ENCODE measurements around the gene TMEM163. TPM values are rescaled to one million over a fixed set of nuclear protein-coding genes. Genes with fewer than 3 reads are reported as not detected.

TMEM163 gene
- total RNA-seq (under 1 TPM; 0.16 to 0.80 (median 0.35) TPM), polyA plus RNA-seq (1 to 10 TPM in 1 of 2 donors, under 1 TPM in 1; 0.88 to 1.7 TPM)
- long read RNA-seq, donor 1 = 0 reads
- long read RNA-seq, donor 2, partial matches to known transcripts = 0 of 1 reads
- long read RNA-seq, donor 2, other reads (novel, unspliced or antisense) = 1 of 1 reads
- long read RNA-seq, donor 3, partial matches to known transcripts = 0 of 1 reads
- long read RNA-seq, donor 3, other reads (novel, unspliced or antisense) = 1 of 1 reads

DNA sequence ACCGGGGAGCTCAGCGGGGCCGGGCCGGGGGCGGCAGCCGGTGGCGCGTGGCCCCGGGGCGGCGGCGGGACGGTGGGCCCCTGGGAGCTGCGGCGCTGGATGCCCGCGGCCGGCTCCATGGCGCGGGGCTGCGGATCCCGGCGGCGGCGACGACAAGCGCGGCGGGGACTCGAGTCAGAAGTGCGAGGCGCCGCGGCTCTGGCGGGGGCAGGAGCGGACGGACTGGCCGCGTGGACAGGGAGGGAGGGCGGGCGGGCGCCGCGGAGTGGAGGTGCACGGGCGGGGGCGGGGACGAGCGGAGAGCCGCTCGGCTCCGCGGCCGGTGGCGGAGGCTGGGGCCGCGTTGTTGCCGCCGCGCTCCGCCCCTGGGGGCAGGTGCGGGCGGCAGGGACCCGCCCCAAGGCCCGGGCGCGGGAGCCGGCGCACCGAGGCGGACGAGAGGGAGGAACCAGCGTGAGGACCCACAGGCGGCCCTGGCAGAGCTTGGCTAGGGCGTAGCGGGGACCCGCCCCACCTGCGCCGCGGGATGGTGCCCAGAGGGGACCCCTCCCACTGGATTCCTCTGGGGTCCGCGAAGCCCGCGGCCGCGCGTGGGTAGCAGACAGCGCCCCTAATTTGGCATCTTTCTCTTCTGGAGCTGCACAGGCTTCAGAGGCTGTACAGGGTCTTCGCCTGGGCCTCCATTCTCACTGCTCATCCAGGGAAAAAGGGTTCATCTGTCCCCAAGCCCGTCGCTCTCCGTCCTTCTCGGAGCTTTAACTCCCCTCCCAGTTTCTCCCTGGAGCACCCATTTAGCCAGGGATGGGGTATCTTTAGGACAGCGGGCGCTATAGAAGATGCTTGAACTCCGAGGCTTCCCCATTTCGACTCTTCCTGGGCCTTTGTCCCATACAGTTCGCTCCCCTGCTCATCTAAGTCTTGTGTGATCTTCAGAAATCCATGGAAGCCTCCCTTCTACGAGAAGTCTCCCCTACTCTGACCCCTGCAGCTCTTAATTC, at the start of gene TMEM163:
TMEM163 (minus strand) TSS at position 184 of the 998 bp plus-strand sequence.
- peak within 1 kb of the TSS in 3 of 10 donors; percentile 15 to 52 (median 35) for H3K27ac ChIP-seq
- intact Hi-C loops (cut with DNase I) = loop anchor here in 1 of 10 donors (5.0 kb wide), 1 partner anchor 382 kb away; no protein-coding TSS in a partner anchor

DNA sequence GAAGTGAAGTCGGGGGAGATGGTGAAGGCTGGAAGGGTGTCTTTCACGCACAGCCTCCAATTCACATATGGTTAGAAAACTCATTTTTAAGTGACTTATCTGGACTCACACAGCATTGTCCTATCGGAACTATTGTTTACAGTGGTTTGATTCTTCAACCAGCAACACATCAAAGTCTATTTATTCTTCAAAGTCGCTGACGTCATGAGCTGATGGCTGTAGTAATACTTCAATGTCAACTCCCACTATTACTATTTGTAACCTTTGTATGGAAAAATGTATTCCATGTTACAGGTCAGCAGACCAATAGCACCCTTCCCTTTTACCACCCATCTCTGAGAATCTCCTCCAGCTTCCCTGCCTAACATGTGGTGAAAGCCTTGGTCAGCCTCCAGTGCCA, 47.8 kb upstream of the TMEM163 start:
- TF ChIP-seq, protein P1, sequence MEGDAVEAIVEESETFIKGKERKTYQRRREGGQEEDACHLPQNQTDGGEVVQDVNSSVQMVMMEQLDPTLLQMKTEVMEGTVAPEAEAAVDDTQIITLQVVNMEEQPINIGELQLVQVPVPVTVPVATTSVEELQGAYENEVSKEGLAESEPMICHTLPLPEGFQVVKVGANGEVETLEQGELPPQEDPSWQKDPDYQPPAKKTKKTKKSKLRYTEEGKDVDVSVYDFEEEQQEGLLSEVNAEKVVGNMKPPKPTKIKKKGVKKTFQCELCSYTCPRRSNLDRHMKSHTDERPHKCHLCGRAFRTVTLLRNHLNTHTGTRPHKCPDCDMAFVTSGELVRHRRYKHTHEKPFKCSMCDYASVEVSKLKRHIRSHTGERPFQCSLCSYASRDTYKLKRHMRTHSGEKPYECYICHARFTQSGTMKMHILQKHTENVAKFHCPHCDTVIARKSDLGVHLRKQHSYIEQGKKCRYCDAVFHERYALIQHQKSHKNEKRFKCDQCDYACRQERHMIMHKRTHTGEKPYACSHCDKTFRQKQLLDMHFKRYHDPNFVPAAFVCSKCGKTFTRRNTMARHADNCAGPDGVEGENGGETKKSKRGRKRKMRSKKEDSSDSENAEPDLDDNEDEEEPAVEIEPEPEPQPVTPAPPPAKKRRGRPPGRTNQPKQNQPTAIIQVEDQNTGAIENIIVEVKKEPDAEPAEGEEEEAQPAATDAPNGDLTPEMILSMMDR (IDR thresholded peaks at IDR 0.05) = no peak
- DNase-seq (no peak), ATAC-seq (no peak)
- H3K4me1 ChIP-seq = no peaks in the 10 kb centered on the region
- WGBS, 2 donors = 92 to 94% methylated on average over 5 of the region's 5 CpGs
- H3K27me3 ChIP-seq = peaks cover 0 to under 1% (median 0%) of the 10 kb centered on the region in 7 donors
- intact Hi-C loops (cut with DNase I) = no loop called here
- no peaks in the 10 kb centered on the region for H3K36me3 ChIP-seq
- no peak overlapping the region for H3K4me3 ChIP-seq
- H3K9me3 ChIP-seq = no peaks in the 10 kb centered on the region
- no peak overlapping the region for H3K27ac ChIP-seq

More for the DNA sequence above, at the start of gene TMEM163:
- DNase-seq = peak in 1 of 2 donors; percentile 26
- no peaks in the 10 kb centered on the region for H3K36me3 ChIP-seq
- ATAC-seq = peak in 4 of 8 donors; percentile 9 to 68 (median 30)
- TF ChIP-seq, protein P1 (IDR thresholded peaks at IDR 0.05) = no peak
- H3K4me1 ChIP-seq = peaks cover 0 to 15% (median 13%) of the 10 kb centered on the region in 9 donors
- WGBS, 2 donors = 9 to 12% methylated on average over 67 to 99 of the region's 99 CpGs
- peak within 1 kb of the TSS; percentile 36 to 70 (median 52) for H3K4me3 ChIP-seq
- H3K27me3 ChIP-seq = peaks cover 11 to 90% (median 70%) of the 10 kb centered on the region in 7 donors
- H3K9me3 ChIP-seq = no peaks in the 10 kb centered on the region

DNA sequence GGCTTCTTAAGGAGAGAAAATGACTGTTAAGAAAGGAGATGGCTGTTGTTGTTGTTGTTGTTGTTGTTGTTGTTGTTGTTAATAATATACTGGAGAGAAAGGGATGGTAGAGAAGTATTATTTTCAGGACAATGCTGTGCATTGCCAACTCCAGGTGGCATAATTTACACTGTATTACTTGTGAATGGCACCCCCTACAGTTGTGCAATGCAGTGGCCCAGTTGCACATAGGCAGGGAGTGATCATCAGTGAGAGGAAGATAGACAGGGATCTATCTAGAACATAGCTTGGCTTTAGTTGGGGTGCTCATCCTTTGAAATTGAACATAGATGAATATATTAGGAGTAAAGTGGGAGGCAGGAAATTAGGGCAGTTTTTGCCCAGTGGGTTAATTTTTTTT, 47.2 kb upstream of the TMEM163 start:
- H3K36me3 ChIP-seq = no peaks in the 10 kb centered on the region
- ATAC-seq (no peak), DNase-seq (no peak)
- no peaks in the 10 kb centered on the region for H3K9me3 ChIP-seq
- H3K4me3 ChIP-seq = no peak overlapping the region
- H3K4me1 ChIP-seq = no peaks in the 10 kb centered on the region
- TF ChIP-seq, protein P1 (IDR thresholded peaks at IDR 0.05) = no peak
- H3K27ac ChIP-seq = no peak overlapping the region
- intact Hi-C loops (cut with DNase I) = no loop called here
- peaks cover 0 to 7% (median 0%) of the 10 kb centered on the region in 7 donors for H3K27me3 ChIP-seq

DNA sequence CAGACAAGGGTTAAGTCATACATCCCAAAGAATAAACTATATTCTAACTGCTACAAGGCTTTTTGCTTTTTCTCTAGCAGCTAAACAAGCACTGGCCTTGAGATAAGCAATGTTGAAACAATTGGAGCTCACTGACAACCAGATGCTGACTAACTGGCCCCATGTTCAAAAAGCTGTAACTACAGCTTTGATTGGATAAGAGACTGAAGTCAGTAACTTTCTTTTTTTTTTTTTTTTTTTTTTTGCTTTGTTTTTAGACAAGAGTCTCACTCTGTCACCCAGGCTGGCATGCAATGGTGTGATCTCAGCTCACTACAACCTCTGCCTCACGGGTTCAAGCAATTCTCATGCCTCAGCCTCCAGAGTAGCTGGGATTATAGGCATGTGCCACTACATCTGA, 45.4 kb upstream of the TMEM163 start:
- no peaks in the 10 kb centered on the region for H3K36me3 ChIP-seq
- no peak for ATAC-seq
- WGBS, 2 donors = 92 to 95% methylated on average over 1 of the region's 1 CpG
- TF ChIP-seq, protein P1 (IDR thresholded peaks at IDR 0.05) = no peak
- H3K4me3 ChIP-seq = no peak overlapping the region
- intact Hi-C loops (cut with DNase I) = no loop called here
- peaks cover 0 to 8% (median 0%) of the 10 kb centered on the region in 7 donors for H3K27me3 ChIP-seq
- no peaks in the 10 kb centered on the region for H3K9me3 ChIP-seq
- H3K27ac ChIP-seq = no peak overlapping the region
- no peak for DNase-seq
- H3K4me1 ChIP-seq = no peaks in the 10 kb centered on the region

Measured in heart right ventricle (tissue), 16 donors.